Esophagus muscularis mucosa (tissue), 4 donors: ENCODE measurements around the gene TRABD2B. TPM values are rescaled to one million over a fixed set of nuclear protein-coding genes. Genes with fewer than 3 reads are reported as not detected.

Source experiments
- DNase-seq: peaks from one replicate; pipeline ENCODE4 v3.0.0-alpha.2; 2017; ENCODE audit errors: extremely low spot score
- H3K27ac ChIP-seq, 4 donors: fragments of 200-600 bp; sonication (generic); replicated peaks in 1 of 4; 1 replicate in 3 of 4; 2 replicates in 1 of 4; pipeline ENCODE4 v1.5.1; 2016 to 2019; ENCODE audit warnings: mild to moderate bottlenecking in 1 of 4
- H3K27me3 ChIP-seq, 4 donors: fragments of 200-600 bp; sonication (generic); one replicate each; pipeline versions ENCODE4 v1.5.1 to v1.6.0; 2016 to 2019
- H3K36me3 ChIP-seq, 4 donors: fragments of 200-600 bp; sonication (generic); one replicate each; pipeline ENCODE4 v1.5.1; 2016 to 2019
- H3K4me1 ChIP-seq, 4 donors: fragments of 200-600 bp; sonication (generic); one replicate each; pipeline ENCODE4 v1.5.1; 2016 to 2019
- H3K4me3 ChIP-seq, 4 donors: fragments of 200-600 bp; sonication (generic); 1 replicate in 2 of 4; 2 replicates in 2 of 4; pipeline ENCODE4 v1.5.1; 2016 to 2019; ENCODE audit warnings: mild to moderate bottlenecking in 4 of 4, moderate library complexity in 1 of 4
- H3K9me3 ChIP-seq, 4 donors: fragments of 200-600 bp; sonication (generic); 1 replicate in 3 of 4; 2 replicates in 1 of 4; pipeline ENCODE4 v1.5.1; 2016 to 2019
- CTCF ChIP-seq, 3 experiments: fragments of 200-600 bp in 2 of 3; fragments of 450-650 bp in 1 of 3; sonication (generic) in 2 of 3; IDR thresholded peaks; one replicate each; pipeline ENCODE4 v1.5.1; 2017 to 2019; ENCODE audit warnings: antibody characterized with exemption in 3 of 3, mild to moderate bottlenecking in 2 of 3, moderate library complexity in 1 of 3
- EP300 ChIP-seq: sonication (generic); formaldehyde crosslinking; IDR thresholded peaks from one replicate; pipeline ENCODE4 v1.6.1; 2017; ENCODE audit warnings: antibody characterized with exemption
- POLR2A ChIP-seq: fragments of 450-650 bp; IDR thresholded peaks from one replicate; pipeline ENCODE4 v1.6.1; 2017; ENCODE audit warnings: antibody characterized with exemption, moderate library complexity, mild to moderate bottlenecking, low read depth
- POLR2AphosphoS5 ChIP-seq, 2 donors: sonication (generic); formaldehyde crosslinking; IDR thresholded peaks; one replicate each; pipeline ENCODE4 v1.6.1; 2017; ENCODE audit warnings: antibody characterized with exemption in 2 of 2
- WGBS: methylation state at CpG from one replicate; pipeline ENCODE4 v1.1.5; 2018; 5-methylcytosine and 5-hydroxymethylcytosine counted together
- intact Hi-C: fragments of 100-400 bp; cut with DNase I; formaldehyde crosslinking; loops from one replicate; pipeline ENCODE4 v1.15.1; 2023
- total RNA-seq, 4 donors: library from RNA; depleted of rRNA; stranded (reverse); fragments of >200 nt; gene quantifications; one replicate each; pipeline versions ENCODE4 v1.1.0 to v1.2.1, GENCODE V29; 2016

TRABD2B gene
- total RNA-seq, 4 donors from 2014 or later, result 4.0 to 7.6 (median 4.1) TPM

GRCh38 chr1:47803815-47804501 is 193.2 kb downstream of the TRABD2B start:
- Histone ChIP-seq H3K4me3 (no peak overlapping the region), H3K36me3 (peaks cover 0 to 18% (median 0%) of the 10 kb centered on the region in 4 donors), H3K27ac (no peak overlapping the region), H3K9me3 (no peaks in the 10 kb centered on the region), H3K27me3 (no peaks in the 10 kb centered on the region), H3K4me1 (peaks cover 0 to 29% (median 21%) of the 10 kb centered on the region in 4 donors)
- DNase-seq, result no peak
- 97% methylated on average over 12 of the region's 13 CpGs for WGBS
- intact Hi-C loops, result no loop called here
- TF ChIP-seq POLR2AphosphoS5 (IDR thresholded peaks at IDR 0.05) (no peak), CTCF (IDR thresholded peaks at IDR 0.05) (no peak), EP300 (no peak), POLR2A (no peak)

- H3K36me3 ChIP-seq, result peaks cover 0 to 33% (median 0%) of the 10 kb centered on the region in 4 donors
- peaks cover 0 to 13% (median 9%) of the 10 kb centered on the region in 4 donors for H3K4me1 ChIP-seq
- 33% methylated on average over 2 of the region's 2 CpGs for WGBS
- no peak for TF ChIP-seq POLR2A
- no peak for TF ChIP-seq EP300
- TF ChIP-seq CTCF (IDR thresholded peaks at IDR 0.05), result no peak
- no peak for TF ChIP-seq POLR2AphosphoS5 (IDR thresholded peaks at IDR 0.05)
- no peak overlapping the region for H3K4me3 ChIP-seq
- H3K27me3 ChIP-seq, result no peaks in the 10 kb centered on the region
- no peaks in the 10 kb centered on the region for H3K9me3 ChIP-seq
- intact Hi-C loops, result no loop called here
- H3K27ac ChIP-seq, result no peak overlapping the region
- no peak for DNase-seq
Measured at GRCh38 chr1:47797575-47797974, 199.6 kb downstream of the TRABD2B start.

- H3K4me1 ChIP-seq, result peaks cover 0 to 13% (median 9%) of the 10 kb centered on the region in 4 donors
- intact Hi-C loops, result no loop called here
- no peak for DNase-seq
- no peak for TF ChIP-seq CTCF (IDR thresholded peaks at IDR 0.05)
- no peak for TF ChIP-seq EP300
- no peak for TF ChIP-seq POLR2A
- TF ChIP-seq POLR2AphosphoS5 (IDR thresholded peaks at IDR 0.05), result no peak
- no peaks in the 10 kb centered on the region for H3K9me3 ChIP-seq
- 94% methylated on average over 6 of the region's 6 CpGs for WGBS
- no peak overlapping the region for H3K4me3 ChIP-seq
- peaks cover 0 to 33% (median 0%) of the 10 kb centered on the region in 4 donors for H3K36me3 ChIP-seq
- no peak overlapping the region for H3K27ac ChIP-seq
- H3K27me3 ChIP-seq, result no peaks in the 10 kb centered on the region
Measured at GRCh38 chr1:47796626-47797025, 200.6 kb downstream of the TRABD2B start.

- no peak for DNase-seq
- TF ChIP-seq EP300 (no peak), POLR2A (no peak), CTCF (IDR thresholded peaks at IDR 0.05) (no peak), POLR2AphosphoS5 (IDR thresholded peaks at IDR 0.05) (no peak)
- Histone ChIP-seq H3K27me3 (no peaks in the 10 kb centered on the region), H3K9me3 (no peaks in the 10 kb centered on the region), H3K27ac (no peak overlapping the region), H3K4me1 (peaks cover 0 to 13% (median 9%) of the 10 kb centered on the region in 4 donors), H3K4me3 (no peak overlapping the region), H3K36me3 (peaks cover 0 to 25% (median 0%) of the 10 kb centered on the region in 4 donors)
- intact Hi-C loops, result no loop called here
- 100% methylated on average over 2 of the region's 2 CpGs for WGBS
Measured at GRCh38 chr1:47795102-47795501, 202.1 kb downstream of the TRABD2B start.
